ENCODE results near the gene SNAP91. TPM values are rescaled to one million over a fixed set of nuclear protein-coding genes. Genes with fewer than 3 reads are reported as not detected.
A peak's percentile ranks its signal among the peaks of the same experiment; 100 is the strongest.

SNAP91 gene
- total RNA-seq, 1 experiment from 2014 or later, result not detected

DNA sequence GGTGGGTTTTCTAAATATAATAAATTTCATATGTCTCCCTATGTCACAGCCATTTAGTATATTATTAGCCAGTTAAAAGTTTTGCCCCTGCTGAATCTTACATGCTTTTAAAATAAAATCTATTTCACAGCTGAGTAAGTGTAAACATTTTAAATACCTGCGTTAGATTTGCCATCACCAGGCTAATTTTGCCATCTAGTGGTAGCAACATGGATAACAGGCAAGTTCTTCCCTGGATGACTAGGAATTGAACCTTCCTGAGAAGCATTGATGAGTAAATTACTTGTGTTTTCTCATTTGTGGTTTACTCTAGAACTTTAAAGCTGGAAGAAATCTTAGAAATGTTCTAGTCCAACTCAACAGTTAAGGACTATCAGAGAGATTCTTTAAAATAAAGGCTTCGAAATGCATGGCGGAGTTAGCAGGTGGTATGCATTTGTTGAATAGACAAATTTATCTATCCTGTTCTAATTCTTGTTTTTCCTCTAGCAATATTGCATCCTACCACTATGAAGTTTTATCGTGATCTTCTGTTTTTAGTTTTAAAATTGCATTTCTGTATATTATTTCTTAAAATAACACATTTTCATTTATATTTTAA lies 193.9 kb downstream of the SNAP91 start:
- intact Hi-C loops (cut with micrococcal nuclease; ENCODE audit: unreplicated experiment), result loop anchor here (1.0 to 10.0 kb wide), 5 partner anchors 163 to 448 kb away; partner anchors contain the start of genes DOP1A, PGM3 and RWDD2A
- peak; percentile 46 to 67 for DNase-seq
- no peaks in the 10 kb centered on the region for H3K27me3 ChIP-seq (replicated peaks; ENCODE audit: control insufficient read depth, insufficient read depth, low read length)
- peaks cover 25% of the 10 kb centered on the region for H3K4me1 Mint-ChIP-seq (ENCODE audit: low read depth, unreplicated experiment)
- H3K27me3 Mint-ChIP-seq (ENCODE audit: insufficient read depth, unreplicated experiment), result no peaks in the 10 kb centered on the region
- TF ChIP-seq, protein P1, sequence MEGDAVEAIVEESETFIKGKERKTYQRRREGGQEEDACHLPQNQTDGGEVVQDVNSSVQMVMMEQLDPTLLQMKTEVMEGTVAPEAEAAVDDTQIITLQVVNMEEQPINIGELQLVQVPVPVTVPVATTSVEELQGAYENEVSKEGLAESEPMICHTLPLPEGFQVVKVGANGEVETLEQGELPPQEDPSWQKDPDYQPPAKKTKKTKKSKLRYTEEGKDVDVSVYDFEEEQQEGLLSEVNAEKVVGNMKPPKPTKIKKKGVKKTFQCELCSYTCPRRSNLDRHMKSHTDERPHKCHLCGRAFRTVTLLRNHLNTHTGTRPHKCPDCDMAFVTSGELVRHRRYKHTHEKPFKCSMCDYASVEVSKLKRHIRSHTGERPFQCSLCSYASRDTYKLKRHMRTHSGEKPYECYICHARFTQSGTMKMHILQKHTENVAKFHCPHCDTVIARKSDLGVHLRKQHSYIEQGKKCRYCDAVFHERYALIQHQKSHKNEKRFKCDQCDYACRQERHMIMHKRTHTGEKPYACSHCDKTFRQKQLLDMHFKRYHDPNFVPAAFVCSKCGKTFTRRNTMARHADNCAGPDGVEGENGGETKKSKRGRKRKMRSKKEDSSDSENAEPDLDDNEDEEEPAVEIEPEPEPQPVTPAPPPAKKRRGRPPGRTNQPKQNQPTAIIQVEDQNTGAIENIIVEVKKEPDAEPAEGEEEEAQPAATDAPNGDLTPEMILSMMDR (IDR thresholded peaks at IDR 0.05; ENCODE audit: insufficient read depth in 1 of 2, low read depth in 1 of 2, low read length in 1 of 2, severe bottlenecking in 1 of 2, unreplicated experiment in 1 of 2), result peak; percentile 76 to 86
- ChIA-PET CTCF (interaction anchor here (0.9 to 4.8 kb wide), 5 partner anchors 53 to 449 kb away, joined by 3 to 61 read pairs (median 4); partner anchors contain the start of genes DOP1A and UBE3D), POLR2A (interaction anchor here (0.9 kb wide), 1 partner anchor 450 kb away, joined by 3 read pairs; the partner anchor contains the start of gene UBE3D)
- peaks cover 36% of the 10 kb centered on the region for H3K36me3 Mint-ChIP-seq (ENCODE audit: insufficient read depth, unreplicated experiment)
- no peak overlapping the region for H3K4me3 ChIP-seq (ENCODE audit: low read depth, low read length)
- peak overlapping the region; percentile 84 for H3K4me3 Mint-ChIP-seq (ENCODE audit: unreplicated experiment)
- BruUV-seq (replicated peaks), result no TSS peak
- peaks cover 19% of the 10 kb centered on the region for H3K4me1 ChIP-seq
- no peaks in the 10 kb centered on the region for H3K36me3 ChIP-seq (ENCODE audit: control insufficient read depth, insufficient read depth, low read length)
- no peaks in the 10 kb centered on the region for H3K9me3 ChIP-seq
- H3K9me3 Mint-ChIP-seq (ENCODE audit: unreplicated experiment), result no peaks in the 10 kb centered on the region
- H3K27ac Mint-ChIP-seq (ENCODE audit: unreplicated experiment), result no peak overlapping the region

DNA sequence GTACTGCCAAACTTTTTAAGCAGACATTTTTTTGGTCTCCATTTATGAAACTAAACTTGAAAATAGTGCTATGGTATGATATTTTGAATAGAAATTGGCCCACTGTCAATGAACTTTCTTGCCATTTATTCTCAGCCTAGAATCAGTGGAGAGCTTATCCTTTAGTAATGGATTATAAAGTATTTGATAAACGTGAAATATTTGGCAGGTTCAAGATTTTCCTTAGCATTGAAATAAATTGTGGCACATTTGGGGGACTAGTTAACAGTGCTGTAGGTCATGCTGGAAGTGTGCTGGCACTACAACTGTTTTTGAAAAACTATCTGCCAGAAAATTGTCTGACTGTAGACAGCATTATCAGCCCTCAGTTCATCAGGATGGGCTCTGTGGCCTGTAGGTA lies 194.4 kb downstream of the SNAP91 start:
- POLR2A ChIA-PET, result interaction anchor here (0.9 kb wide), 1 partner anchor 449 kb away, joined by 3 read pairs; the partner anchor contains the start of gene UBE3D
- peak overlapping the region; percentile 84 for H3K4me3 Mint-ChIP-seq (ENCODE audit: unreplicated experiment)
- peaks cover 25% of the 10 kb centered on the region for H3K4me1 Mint-ChIP-seq (ENCODE audit: low read depth, unreplicated experiment)
- H3K9me3 ChIP-seq, result no peaks in the 10 kb centered on the region
- BruUV-seq (replicated peaks), result no TSS peak
- H3K4me1 ChIP-seq, result peaks cover 19% of the 10 kb centered on the region
- H3K36me3 Mint-ChIP-seq (ENCODE audit: insufficient read depth, unreplicated experiment), result peaks cover 36% of the 10 kb centered on the region
- no peaks in the 10 kb centered on the region for H3K9me3 Mint-ChIP-seq (ENCODE audit: unreplicated experiment)
- intact Hi-C loops (cut with micrococcal nuclease; ENCODE audit: unreplicated experiment), result loop anchor here (1.0 to 10.0 kb wide), 4 partner anchors 162 to 320 kb away; partner anchors contain the start of genes PGM3 and RWDD2A
- no peaks in the 10 kb centered on the region for H3K36me3 ChIP-seq (ENCODE audit: control insufficient read depth, insufficient read depth, low read length)
- TF ChIP-seq, protein P1 (IDR thresholded peaks at IDR 0.05; ENCODE audit: insufficient read depth in 1 of 2, low read depth in 1 of 2, low read length in 1 of 2, severe bottlenecking in 1 of 2, unreplicated experiment in 1 of 2), result no peak
- H3K27ac Mint-ChIP-seq (ENCODE audit: unreplicated experiment), result no peak overlapping the region
- DNase-seq, result no peak
- H3K4me3 ChIP-seq (ENCODE audit: low read depth, low read length), result no peak overlapping the region
- no peaks in the 10 kb centered on the region for H3K27me3 ChIP-seq (replicated peaks; ENCODE audit: control insufficient read depth, insufficient read depth, low read length)
- CTCF ChIA-PET, result interaction anchor here (0.9 to 4.8 kb wide), 5 partner anchors 52 to 449 kb away, joined by 3 to 61 read pairs (median 4); partner anchors contain the start of genes DOP1A and UBE3D
- no peaks in the 10 kb centered on the region for H3K27me3 Mint-ChIP-seq (ENCODE audit: insufficient read depth, unreplicated experiment)

DNA sequence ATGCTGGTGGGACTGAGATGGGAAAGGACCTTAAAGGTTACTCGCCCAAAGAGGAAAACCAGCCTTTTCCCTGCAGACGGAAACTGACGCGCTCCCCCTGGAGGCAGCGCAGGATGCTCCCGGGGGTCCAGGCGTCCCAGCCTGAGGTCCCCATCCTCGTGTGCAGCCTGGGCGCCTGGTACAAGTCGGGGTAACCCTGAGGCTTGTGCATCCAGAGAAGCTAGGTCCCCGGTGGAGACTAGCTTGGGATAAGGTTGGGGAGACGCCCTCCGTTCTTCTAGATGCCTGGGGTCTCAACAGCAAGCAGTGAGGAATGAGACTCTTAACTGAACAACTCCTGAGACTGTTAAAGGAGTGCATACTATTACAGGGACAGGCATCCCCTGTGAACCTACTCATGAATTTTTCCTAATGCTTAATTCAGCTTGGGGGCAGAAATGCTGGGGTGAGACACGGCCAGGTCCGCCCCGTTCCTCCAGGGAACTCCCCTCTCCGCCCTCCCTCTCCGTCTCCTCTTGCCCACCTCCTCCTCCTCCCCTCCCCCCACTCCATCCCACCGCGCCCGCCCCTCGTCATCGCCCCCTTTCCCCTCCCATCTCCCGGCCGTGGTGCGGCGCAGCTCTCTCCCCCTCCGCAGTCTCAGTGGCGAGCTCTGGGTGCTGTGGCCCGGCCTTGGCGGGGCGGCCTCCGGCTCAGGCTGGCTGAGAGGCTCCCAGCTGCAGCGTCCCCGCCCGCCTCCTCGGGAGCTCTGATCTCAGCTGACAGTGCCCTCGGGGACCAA lies 196.8 kb downstream of the SNAP91 start, which contains the start of gene PRSS35:
TSS of gene PRSS35 (plus strand) at position 634 of the 781 bp plus-strand sequence. CDS start 10,908 bp downstream, outside the sequence.
- H3K4me1 Mint-ChIP-seq (ENCODE audit: low read depth, unreplicated experiment), result peaks cover 26% of the 10 kb centered on the region
- Histone ChIP-seq H3K9me3 (no peaks in the 10 kb centered on the region), H3K4me1 (peaks cover 19% of the 10 kb centered on the region), H3K27me3 (replicated peaks; ENCODE audit: control insufficient read depth, insufficient read depth, low read length) (no peaks in the 10 kb centered on the region), H3K36me3 (ENCODE audit: control insufficient read depth, insufficient read depth, low read length) (no peaks in the 10 kb centered on the region), H3K4me3 (ENCODE audit: low read depth, low read length) (peak within 1 kb of the TSS; percentile 43)
- H3K27ac Mint-ChIP-seq (ENCODE audit: unreplicated experiment), result peak within 1 kb of the TSS; percentile 90
- BruUV-seq (replicated peaks), result TSS peak; percentile 57
- H3K4me3 Mint-ChIP-seq (ENCODE audit: unreplicated experiment), result peak within 1 kb of the TSS; percentile 84
- ChIA-PET POLR2A (interaction anchor here (0.5 to 1.8 kb wide), 10 partner anchors 36 to 447 kb away, joined by 3 to 10 read pairs (median 5); partner anchors contain the start of gene UBE3D), CTCF (interaction anchor here (0.6 to 4.8 kb wide), 15 partner anchors 17 to 1279 kb away, joined by 3 to 61 read pairs (median 5); partner anchors contain the start of gene DOP1A)
- TF ChIP-seq, protein P1 (IDR thresholded peaks at IDR 0.05; ENCODE audit: insufficient read depth in 1 of 2, low read depth in 1 of 2, low read length in 1 of 2, severe bottlenecking in 1 of 2, unreplicated experiment in 1 of 2), result peak; percentile 87 to 97
- no peaks in the 10 kb centered on the region for H3K27me3 Mint-ChIP-seq (ENCODE audit: insufficient read depth, unreplicated experiment)
- peaks cover 29% of the 10 kb centered on the region for H3K36me3 Mint-ChIP-seq (ENCODE audit: insufficient read depth, unreplicated experiment)
- DNase-seq, result peak; percentile 87 to 88
- intact Hi-C loops (cut with micrococcal nuclease; ENCODE audit: unreplicated experiment), result loop anchor here (1.0 to 10.0 kb wide), 6 partner anchors 50 to 317 kb away; partner anchors contain the start of genes PGM3 and RWDD2A
- no peaks in the 10 kb centered on the region for H3K9me3 Mint-ChIP-seq (ENCODE audit: unreplicated experiment)
